Measurements from ENCODE around the gene CD207.

CD207 gene

DNA sequence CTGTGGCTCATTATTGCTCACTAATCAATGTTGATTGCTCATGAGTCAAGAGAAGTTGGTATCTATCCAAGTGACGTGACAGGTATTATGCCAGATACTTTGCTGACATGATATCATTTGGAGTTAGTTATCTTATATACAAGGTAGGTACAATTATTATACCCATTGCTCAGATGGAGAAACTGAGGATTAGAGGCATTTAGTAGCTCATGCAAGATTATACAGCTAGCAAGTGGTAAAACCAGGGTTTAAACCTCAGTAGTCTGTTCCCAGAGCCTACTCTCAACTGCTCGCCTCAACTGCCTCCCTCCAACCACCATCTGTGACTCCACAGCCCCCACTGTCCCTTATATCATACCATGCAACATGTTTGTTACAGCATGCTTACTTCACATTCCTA, 51.3 kb downstream of the CD207 start:
- no peak for TF ChIP-seq FOXP2 (optimal IDR thresholded peaks at IDR 0.05; ENCODE audit: borderline replicate concordance, extremely low read depth, extremely low read length, insufficient read depth)
- TF ChIP-seq, protein P1, sequence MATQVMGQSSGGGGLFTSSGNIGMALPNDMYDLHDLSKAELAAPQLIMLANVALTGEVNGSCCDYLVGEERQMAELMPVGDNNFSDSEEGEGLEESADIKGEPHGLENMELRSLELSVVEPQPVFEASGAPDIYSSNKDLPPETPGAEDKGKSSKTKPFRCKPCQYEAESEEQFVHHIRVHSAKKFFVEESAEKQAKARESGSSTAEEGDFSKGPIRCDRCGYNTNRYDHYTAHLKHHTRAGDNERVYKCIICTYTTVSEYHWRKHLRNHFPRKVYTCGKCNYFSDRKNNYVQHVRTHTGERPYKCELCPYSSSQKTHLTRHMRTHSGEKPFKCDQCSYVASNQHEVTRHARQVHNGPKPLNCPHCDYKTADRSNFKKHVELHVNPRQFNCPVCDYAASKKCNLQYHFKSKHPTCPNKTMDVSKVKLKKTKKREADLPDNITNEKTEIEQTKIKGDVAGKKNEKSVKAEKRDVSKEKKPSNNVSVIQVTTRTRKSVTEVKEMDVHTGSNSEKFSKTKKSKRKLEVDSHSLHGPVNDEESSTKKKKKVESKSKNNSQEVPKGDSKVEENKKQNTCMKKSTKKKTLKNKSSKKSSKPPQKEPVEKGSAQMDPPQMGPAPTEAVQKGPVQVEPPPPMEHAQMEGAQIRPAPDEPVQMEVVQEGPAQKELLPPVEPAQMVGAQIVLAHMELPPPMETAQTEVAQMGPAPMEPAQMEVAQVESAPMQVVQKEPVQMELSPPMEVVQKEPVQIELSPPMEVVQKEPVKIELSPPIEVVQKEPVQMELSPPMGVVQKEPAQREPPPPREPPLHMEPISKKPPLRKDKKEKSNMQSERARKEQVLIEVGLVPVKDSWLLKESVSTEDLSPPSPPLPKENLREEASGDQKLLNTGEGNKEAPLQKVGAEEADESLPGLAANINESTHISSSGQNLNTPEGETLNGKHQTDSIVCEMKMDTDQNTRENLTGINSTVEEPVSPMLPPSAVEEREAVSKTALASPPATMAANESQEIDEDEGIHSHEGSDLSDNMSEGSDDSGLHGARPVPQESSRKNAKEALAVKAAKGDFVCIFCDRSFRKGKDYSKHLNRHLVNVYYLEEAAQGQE (IDR thresholded peaks at IDR 0.05; ENCODE audit: insufficient read depth in 1 of 2, low read depth in 2 of 2, low read length in 2 of 2): no peak
